Fibroblast of villous mesenchyme (primary cell): ENCODE measurements around the gene TMEM132D. TPM values are rescaled to one million over a fixed set of nuclear protein-coding genes. Genes with fewer than 3 reads are reported as not detected.

Experiments
- DNase-seq: peaks from one replicate; pipeline ENCODE4 v3.0.0-alpha.2; 2010; ENCODE audit warnings: low read depth
- H3K4me3 ChIP-seq: 2 replicates; pipeline ENCODE4 v1.5.1; 2011; ENCODE audit warnings: low read depth, mild to moderate bottlenecking, low read length
- CTCF ChIP-seq: IDR thresholded peaks from 2 replicates; pipeline ENCODE4 v1.5.1; 2012; ENCODE audit warnings: low read depth, mild to moderate bottlenecking, low read length; ENCODE audit not compliant: insufficient read depth
- total RNA-seq: library from RNA; depleted of rRNA; stranded (reverse); fragments of >200 nt; gene quantifications from 2 replicates; pipeline ENCODE4 v1.2.3, GENCODE V29; 2012

Gene TMEM132D
- total RNA-seq, 1 donor, result not detected

GRCh38 chr12:129840145-129840884 lies 63.5 kb downstream of the TMEM132D start:
- no peak overlapping the region for H3K4me3 ChIP-seq
- no peak for DNase-seq
- TF ChIP-seq CTCF, result no peak

- no peak for DNase-seq
- H3K4me3 ChIP-seq, result no peak overlapping the region
- TF ChIP-seq CTCF, result no peak
Observed at GRCh38 chr12:129839679-129840078, 64.1 kb downstream of the TMEM132D start.

GRCh38 chr12:129831294-129831693 lies 72.5 kb downstream of the TMEM132D start:
- TF ChIP-seq CTCF, result no peak
- no peak overlapping the region for H3K4me3 ChIP-seq

GRCh38 chr12:129830796-129831195 lies 73.0 kb downstream of the TMEM132D start:
- no peak for DNase-seq
- no peak for TF ChIP-seq CTCF
- H3K4me3 ChIP-seq, result no peak overlapping the region

More at GRCh38 chr12:129831294-129831693, 72.5 kb downstream of the TMEM132D start:
- no peak for DNase-seq

GRCh38 chr12:129827866-129828384 lies 75.9 kb downstream of the TMEM132D start:
- DNase-seq, result no peak
- H3K4me3 ChIP-seq, result no peak overlapping the region
- TF ChIP-seq CTCF, result no peak

GRCh38 chr12:129827102-129827865 lies 76.5 kb downstream of the TMEM132D start:
- no peak for DNase-seq
- H3K4me3 ChIP-seq, result no peak overlapping the region
- TF ChIP-seq CTCF, result no peak
